ENCODE measurements around the gene CCL17.
"Not testable (repeated sequence)": the region's sequence is repeated elsewhere in the genome, so short reads cannot be mapped to it uniquely, and the experiment has no call there.

CCL17 gene

GRCh38 chr16:57423152-57423551 lies 18.6 kb downstream of the CCL17 start:
- Histone ChIP-seq H3K4me3 (ENCODE audit: low read depth in 1 of 2, low read length in 2 of 2) (no peak overlapping the region), H3K9me3 (ENCODE audit: control insufficient read depth in 1 of 2, low read length in 2 of 2) (no peaks in the 10 kb centered on the region), H3K27ac (ENCODE audit: low read length) (no peak overlapping the region), H3K36me3 (ENCODE audit: control insufficient read depth in 1 of 2, insufficient read depth in 2 of 2, low read length in 2 of 2) (peaks cover 0 to 6% of the 10 kb centered on the region in 2 donors), H3K27me3 (ENCODE audit: low read depth, low read length) (no peaks in the 10 kb centered on the region), H3K4me1 (ENCODE audit: control insufficient read depth in 1 of 2, insufficient read depth in 2 of 2, low read length in 2 of 2) (peaks cover 8 to 14% of the 10 kb centered on the region in 2 donors)

- Histone ChIP-seq H3K9me3 (ENCODE audit: control insufficient read depth in 1 of 2, low read length in 2 of 2) (no peaks in the 10 kb centered on the region), H3K36me3 (ENCODE audit: control insufficient read depth in 1 of 2, insufficient read depth in 2 of 2, low read length in 2 of 2) (peaks cover 10 to 17% of the 10 kb centered on the region in 2 donors), H3K4me1 (ENCODE audit: control insufficient read depth in 1 of 2, insufficient read depth in 2 of 2, low read length in 2 of 2) (peaks cover 0 to 6% of the 10 kb centered on the region in 2 donors), H3K27me3 (ENCODE audit: low read depth, low read length) (no peaks in the 10 kb centered on the region), H3K4me3 (ENCODE audit: low read depth in 1 of 2, low read length in 2 of 2) (no peak overlapping the region), H3K27ac (ENCODE audit: low read length) (no peak overlapping the region)
Observed at GRCh38 chr16:57424583-57424982, 20.0 kb downstream of the CCL17 start.

GRCh38 chr16:57426356-57426755 lies 21.8 kb downstream of the CCL17 start:
- no peak overlapping the region for H3K4me3 ChIP-seq (ENCODE audit: low read depth in 1 of 2, low read length in 2 of 2)
- H3K36me3 ChIP-seq (ENCODE audit: control insufficient read depth in 1 of 2, insufficient read depth in 2 of 2, low read length in 2 of 2) = peaks cover 17 to 34% of the 10 kb centered on the region in 2 donors
- peaks cover 0 to 6% of the 10 kb centered on the region in 2 donors for H3K4me1 ChIP-seq (ENCODE audit: control insufficient read depth in 1 of 2, insufficient read depth in 2 of 2, low read length in 2 of 2)
- no peaks in the 10 kb centered on the region for H3K9me3 ChIP-seq (ENCODE audit: control insufficient read depth in 1 of 2, low read length in 2 of 2)
- H3K27ac ChIP-seq (ENCODE audit: low read length) = no peak overlapping the region
- no peaks in the 10 kb centered on the region for H3K27me3 ChIP-seq (ENCODE audit: low read depth, low read length)

- Histone ChIP-seq H3K27me3 (ENCODE audit: low read depth, low read length) (no peaks in the 10 kb centered on the region), H3K36me3 (ENCODE audit: control insufficient read depth in 1 of 2, insufficient read depth in 2 of 2, low read length in 2 of 2) (peaks cover 21 to 42% of the 10 kb centered on the region in 2 donors)
Observed at GRCh38 chr16:57427307-57427706, 22.7 kb downstream of the CCL17 start.

GRCh38 chr16:57427824-57428223 lies 23.3 kb downstream of the CCL17 start:
- Histone ChIP-seq H3K27me3 (ENCODE audit: low read depth, low read length) (no peaks in the 10 kb centered on the region), H3K36me3 (ENCODE audit: control insufficient read depth in 1 of 2, insufficient read depth in 2 of 2, low read length in 2 of 2) (peaks cover 26 to 47% of the 10 kb centered on the region in 2 donors), H3K4me1 (ENCODE audit: control insufficient read depth in 1 of 2, insufficient read depth in 2 of 2, low read length in 2 of 2) (no peaks in the 10 kb centered on the region), H3K27ac (ENCODE audit: low read length) (no peak overlapping the region), H3K4me3 (ENCODE audit: low read depth in 1 of 2, low read length in 2 of 2) (no peak overlapping the region), H3K9me3 (ENCODE audit: control insufficient read depth in 1 of 2, low read length in 2 of 2) (no peaks in the 10 kb centered on the region)

More at GRCh38 chr16:57427307-57427706, 22.7 kb downstream of the CCL17 start:
- Histone ChIP-seq H3K4me1 (ENCODE audit: control insufficient read depth in 1 of 2, insufficient read depth in 2 of 2, low read length in 2 of 2) (peaks cover 0 to under 1% of the 10 kb centered on the region in 2 donors), H3K9me3 (ENCODE audit: control insufficient read depth in 1 of 2, low read length in 2 of 2) (no peaks in the 10 kb centered on the region), H3K27ac (ENCODE audit: low read length) (no peak overlapping the region), H3K4me3 (ENCODE audit: low read depth in 1 of 2, low read length in 2 of 2) (no peak overlapping the region)

- H3K4me1 ChIP-seq (ENCODE audit: control insufficient read depth in 1 of 2, insufficient read depth in 2 of 2, low read length in 2 of 2) = no peaks in the 10 kb centered on the region
Observed at GRCh38 chr16:57430955-57431354, 26.4 kb downstream of the CCL17 start.

GRCh38 chr16:57432505-57432904 lies 27.9 kb downstream of the CCL17 start:
- H3K27me3 ChIP-seq (ENCODE audit: low read depth, low read length) = no peaks in the 10 kb centered on the region
- no peak overlapping the region for H3K27ac ChIP-seq (ENCODE audit: low read length)
- H3K4me3 ChIP-seq (ENCODE audit: low read depth in 1 of 2, low read length in 2 of 2) = no peak overlapping the region
- H3K4me1 ChIP-seq (ENCODE audit: control insufficient read depth in 1 of 2, insufficient read depth in 2 of 2, low read length in 2 of 2) = no peaks in the 10 kb centered on the region
- H3K9me3 ChIP-seq (ENCODE audit: control insufficient read depth in 1 of 2, low read length in 2 of 2) = no peaks in the 10 kb centered on the region
- H3K36me3 ChIP-seq (ENCODE audit: control insufficient read depth in 1 of 2, insufficient read depth in 2 of 2, low read length in 2 of 2) = peaks cover 56 to 87% of the 10 kb centered on the region in 2 donors

More at GRCh38 chr16:57430955-57431354, 26.4 kb downstream of the CCL17 start:
- Histone ChIP-seq H3K36me3 (ENCODE audit: control insufficient read depth in 1 of 2, insufficient read depth in 2 of 2, low read length in 2 of 2) (peaks cover 55 to 78% of the 10 kb centered on the region in 2 donors), H3K27ac (ENCODE audit: low read length) (no peak overlapping the region), H3K4me3 (ENCODE audit: low read depth in 1 of 2, low read length in 2 of 2) (no peak overlapping the region), H3K27me3 (ENCODE audit: low read depth, low read length) (no peaks in the 10 kb centered on the region), H3K9me3 (ENCODE audit: control insufficient read depth in 1 of 2, low read length in 2 of 2) (no peaks in the 10 kb centered on the region)

GRCh38 chr16:57432989-57433388 lies 28.4 kb downstream of the CCL17 start:
- H3K27ac ChIP-seq (ENCODE audit: low read length) = no peak overlapping the region
- H3K4me3 ChIP-seq (ENCODE audit: low read depth in 1 of 2, low read length in 2 of 2) = no peak overlapping the region
- H3K36me3 ChIP-seq (ENCODE audit: control insufficient read depth in 1 of 2, insufficient read depth in 2 of 2, low read length in 2 of 2) = peaks cover 58 to 82% of the 10 kb centered on the region in 2 donors
- H3K27me3 ChIP-seq (ENCODE audit: low read depth, low read length) = no peaks in the 10 kb centered on the region
- H3K4me1 ChIP-seq (ENCODE audit: control insufficient read depth in 1 of 2, insufficient read depth in 2 of 2, low read length in 2 of 2) = no peaks in the 10 kb centered on the region
- no peaks in the 10 kb centered on the region for H3K9me3 ChIP-seq (ENCODE audit: control insufficient read depth in 1 of 2, low read length in 2 of 2)

GRCh38 chr16:57434003-57434402 lies 29.4 kb downstream of the CCL17 start:
- Histone ChIP-seq H3K27ac (ENCODE audit: low read length) (no peak overlapping the region), H3K27me3 (ENCODE audit: low read depth, low read length) (no peaks in the 10 kb centered on the region)

GRCh38 chr16:57435838-57436237 lies 31.3 kb downstream of the CCL17 start:
- H3K36me3 ChIP-seq (ENCODE audit: control insufficient read depth in 1 of 2, insufficient read depth in 2 of 2, low read length in 2 of 2) = peaks cover 60 to 84% of the 10 kb centered on the region in 2 donors
- H3K9me3 ChIP-seq (ENCODE audit: control insufficient read depth in 1 of 2, low read length in 2 of 2) = no peaks in the 10 kb centered on the region
- no peaks in the 10 kb centered on the region for H3K4me1 ChIP-seq (ENCODE audit: control insufficient read depth in 1 of 2, insufficient read depth in 2 of 2, low read length in 2 of 2)
- no peaks in the 10 kb centered on the region for H3K27me3 ChIP-seq (ENCODE audit: low read depth, low read length)
- H3K4me3 ChIP-seq (ENCODE audit: low read depth in 1 of 2, low read length in 2 of 2) = no peak overlapping the region
- no peak overlapping the region for H3K27ac ChIP-seq (ENCODE audit: low read length)

More at GRCh38 chr16:57434003-57434402, 29.4 kb downstream of the CCL17 start:
- Histone ChIP-seq H3K9me3 (ENCODE audit: control insufficient read depth in 1 of 2, low read length in 2 of 2) (no peaks in the 10 kb centered on the region), H3K4me3 (ENCODE audit: low read depth in 1 of 2, low read length in 2 of 2) (no peak overlapping the region), H3K36me3 (ENCODE audit: control insufficient read depth in 1 of 2, insufficient read depth in 2 of 2, low read length in 2 of 2) (peaks cover 61 to 80% of the 10 kb centered on the region in 2 donors), H3K4me1 (ENCODE audit: control insufficient read depth in 1 of 2, insufficient read depth in 2 of 2, low read length in 2 of 2) (no peaks in the 10 kb centered on the region)

- not testable (repeated sequence) for H3K4me1 ChIP-seq (ENCODE audit: control insufficient read depth in 1 of 2, insufficient read depth in 2 of 2, low read length in 2 of 2); H3K9me3 ChIP-seq (ENCODE audit: control insufficient read depth in 1 of 2, low read length in 2 of 2); H3K27ac ChIP-seq (ENCODE audit: low read length); H3K27me3 ChIP-seq (ENCODE audit: low read depth, low read length); H3K4me3 ChIP-seq (ENCODE audit: low read depth in 1 of 2, low read length in 2 of 2)
- H3K36me3 ChIP-seq (ENCODE audit: control insufficient read depth in 1 of 2, insufficient read depth in 2 of 2, low read length in 2 of 2) = peaks cover 33 to 44% of the 10 kb centered on the region in 2 donors
Observed at GRCh38 chr16:57439947-57440346, 35.4 kb downstream of the CCL17 start.

- not testable (repeated sequence) for H3K4me1 ChIP-seq (ENCODE audit: control insufficient read depth in 1 of 2, insufficient read depth in 2 of 2, low read length in 2 of 2); H3K27ac ChIP-seq (ENCODE audit: low read length); H3K27me3 ChIP-seq (ENCODE audit: low read depth, low read length); H3K4me3 ChIP-seq (ENCODE audit: low read depth in 1 of 2, low read length in 2 of 2); H3K9me3 ChIP-seq (ENCODE audit: control insufficient read depth in 1 of 2, low read length in 2 of 2)
- peaks cover 28 to 39% of the 10 kb centered on the region in 2 donors for H3K36me3 ChIP-seq (ENCODE audit: control insufficient read depth in 1 of 2, insufficient read depth in 2 of 2, low read length in 2 of 2)
Observed at GRCh38 chr16:57440551-57440950, 36.0 kb downstream of the CCL17 start.
